Measurements from ENCODE around the gene FTO. TPM values are rescaled to one million over a fixed set of nuclear protein-coding genes. Genes with fewer than 3 reads are reported as not detected.

FTO gene
- total RNA-seq, 1 experiment from 2014 or later, result 57.4 TPM

- TF ChIP-seq, protein P1, sequence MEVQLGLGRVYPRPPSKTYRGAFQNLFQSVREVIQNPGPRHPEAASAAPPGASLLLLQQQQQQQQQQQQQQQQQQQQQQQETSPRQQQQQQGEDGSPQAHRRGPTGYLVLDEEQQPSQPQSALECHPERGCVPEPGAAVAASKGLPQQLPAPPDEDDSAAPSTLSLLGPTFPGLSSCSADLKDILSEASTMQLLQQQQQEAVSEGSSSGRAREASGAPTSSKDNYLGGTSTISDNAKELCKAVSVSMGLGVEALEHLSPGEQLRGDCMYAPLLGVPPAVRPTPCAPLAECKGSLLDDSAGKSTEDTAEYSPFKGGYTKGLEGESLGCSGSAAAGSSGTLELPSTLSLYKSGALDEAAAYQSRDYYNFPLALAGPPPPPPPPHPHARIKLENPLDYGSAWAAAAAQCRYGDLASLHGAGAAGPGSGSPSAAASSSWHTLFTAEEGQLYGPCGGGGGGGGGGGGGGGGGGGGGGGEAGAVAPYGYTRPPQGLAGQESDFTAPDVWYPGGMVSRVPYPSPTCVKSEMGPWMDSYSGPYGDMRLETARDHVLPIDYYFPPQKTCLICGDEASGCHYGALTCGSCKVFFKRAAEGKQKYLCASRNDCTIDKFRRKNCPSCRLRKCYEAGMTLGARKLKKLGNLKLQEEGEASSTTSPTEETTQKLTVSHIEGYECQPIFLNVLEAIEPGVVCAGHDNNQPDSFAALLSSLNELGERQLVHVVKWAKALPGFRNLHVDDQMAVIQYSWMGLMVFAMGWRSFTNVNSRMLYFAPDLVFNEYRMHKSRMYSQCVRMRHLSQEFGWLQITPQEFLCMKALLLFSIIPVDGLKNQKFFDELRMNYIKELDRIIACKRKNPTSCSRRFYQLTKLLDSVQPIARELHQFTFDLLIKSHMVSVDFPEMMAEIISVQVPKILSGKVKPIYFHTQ (CRISPR knock-in tag; IDR thresholded peaks at IDR 0.05), result no peak
- TF ChIP-seq ZSCAN18 (CRISPR knock-in tag; IDR thresholded peaks at IDR 0.05) (no peak), FOXJ3 (CRISPR knock-in tag; IDR thresholded peaks at IDR 0.05; ENCODE audit: borderline replicate concordance) (no peak), ZNF396 (CRISPR knock-in tag; IDR thresholded peaks at IDR 0.05; ENCODE audit: borderline replicate concordance) (no peak), IRF2 (CRISPR knock-in tag; IDR thresholded peaks at IDR 0.05; ENCODE audit: borderline replicate concordance, low read depth) (no peak), OVOL2 (CRISPR knock-in tag; IDR thresholded peaks at IDR 0.05; ENCODE audit: borderline replicate concordance) (no peak), EMX1 (CRISPR knock-in tag; IDR thresholded peaks at IDR 0.05) (no peak), NFATC4 (CRISPR knock-in tag; IDR thresholded peaks at IDR 0.05) (no peak)
- TF ChIP-seq, protein P2, sequence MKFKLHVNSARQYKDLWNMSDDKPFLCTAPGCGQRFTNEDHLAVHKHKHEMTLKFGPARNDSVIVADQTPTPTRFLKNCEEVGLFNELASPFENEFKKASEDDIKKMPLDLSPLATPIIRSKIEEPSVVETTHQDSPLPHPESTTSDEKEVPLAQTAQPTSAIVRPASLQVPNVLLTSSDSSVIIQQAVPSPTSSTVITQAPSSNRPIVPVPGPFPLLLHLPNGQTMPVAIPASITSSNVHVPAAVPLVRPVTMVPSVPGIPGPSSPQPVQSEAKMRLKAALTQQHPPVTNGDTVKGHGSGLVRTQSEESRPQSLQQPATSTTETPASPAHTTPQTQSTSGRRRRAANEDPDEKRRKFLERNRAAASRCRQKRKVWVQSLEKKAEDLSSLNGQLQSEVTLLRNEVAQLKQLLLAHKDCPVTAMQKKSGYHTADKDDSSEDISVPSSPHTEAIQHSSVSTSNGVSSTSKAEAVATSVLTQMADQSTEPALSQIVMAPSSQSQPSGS (CRISPR knock-in tag; IDR thresholded peaks at IDR 0.05; ENCODE audit: borderline replicate concordance, low read depth), result no peak
- TF ChIP-seq, protein P3, sequence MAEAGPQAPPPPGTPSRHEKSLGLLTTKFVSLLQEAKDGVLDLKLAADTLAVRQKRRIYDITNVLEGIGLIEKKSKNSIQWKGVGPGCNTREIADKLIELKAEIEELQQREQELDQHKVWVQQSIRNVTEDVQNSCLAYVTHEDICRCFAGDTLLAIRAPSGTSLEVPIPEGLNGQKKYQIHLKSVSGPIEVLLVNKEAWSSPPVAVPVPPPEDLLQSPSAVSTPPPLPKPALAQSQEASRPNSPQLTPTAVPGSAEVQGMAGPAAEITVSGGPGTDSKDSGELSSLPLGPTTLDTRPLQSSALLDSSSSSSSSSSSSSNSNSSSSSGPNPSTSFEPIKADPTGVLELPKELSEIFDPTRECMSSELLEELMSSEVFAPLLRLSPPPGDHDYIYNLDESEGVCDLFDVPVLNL (CRISPR knock-in tag; IDR thresholded peaks at IDR 0.05; ENCODE audit: borderline replicate concordance, low read depth), result no peak
- TF ChIP-seq, protein P4, sequence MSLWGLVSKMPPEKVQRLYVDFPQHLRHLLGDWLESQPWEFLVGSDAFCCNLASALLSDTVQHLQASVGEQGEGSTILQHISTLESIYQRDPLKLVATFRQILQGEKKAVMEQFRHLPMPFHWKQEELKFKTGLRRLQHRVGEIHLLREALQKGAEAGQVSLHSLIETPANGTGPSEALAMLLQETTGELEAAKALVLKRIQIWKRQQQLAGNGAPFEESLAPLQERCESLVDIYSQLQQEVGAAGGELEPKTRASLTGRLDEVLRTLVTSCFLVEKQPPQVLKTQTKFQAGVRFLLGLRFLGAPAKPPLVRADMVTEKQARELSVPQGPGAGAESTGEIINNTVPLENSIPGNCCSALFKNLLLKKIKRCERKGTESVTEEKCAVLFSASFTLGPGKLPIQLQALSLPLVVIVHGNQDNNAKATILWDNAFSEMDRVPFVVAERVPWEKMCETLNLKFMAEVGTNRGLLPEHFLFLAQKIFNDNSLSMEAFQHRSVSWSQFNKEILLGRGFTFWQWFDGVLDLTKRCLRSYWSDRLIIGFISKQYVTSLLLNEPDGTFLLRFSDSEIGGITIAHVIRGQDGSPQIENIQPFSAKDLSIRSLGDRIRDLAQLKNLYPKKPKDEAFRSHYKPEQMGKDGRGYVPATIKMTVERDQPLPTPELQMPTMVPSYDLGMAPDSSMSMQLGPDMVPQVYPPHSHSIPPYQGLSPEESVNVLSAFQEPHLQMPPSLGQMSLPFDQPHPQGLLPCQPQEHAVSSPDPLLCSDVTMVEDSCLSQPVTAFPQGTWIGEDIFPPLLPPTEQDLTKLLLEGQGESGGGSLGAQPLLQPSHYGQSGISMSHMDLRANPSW (CRISPR knock-in tag; conservative IDR thresholded peaks at IDR 0.05; ENCODE audit: low read depth), result no peak
Observed at GRCh38 chr16:53707671-53708070, 3.7 kb downstream of the FTO start (continued).

DNA sequence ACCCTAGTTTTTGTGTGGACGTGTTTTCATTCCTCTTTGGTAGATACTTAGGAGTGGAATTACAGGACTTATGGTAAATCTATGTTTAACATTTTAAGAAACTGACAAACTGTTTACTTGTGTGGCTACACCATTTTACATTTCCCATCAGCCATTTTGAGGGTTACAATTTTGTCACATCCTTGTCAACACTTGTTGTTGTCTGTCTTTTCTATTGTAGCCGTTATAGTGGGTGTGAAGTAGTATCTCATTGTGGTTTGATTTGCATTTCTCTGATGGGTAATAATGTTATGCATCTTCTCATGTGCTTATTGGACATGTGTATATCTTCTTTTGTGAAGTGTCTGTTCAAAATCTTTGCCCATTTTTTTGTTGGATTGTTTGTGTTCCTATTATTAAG is 4.5 kb downstream of the FTO start:
- Mint-ChIP-seq H3K4me3 (no peak overlapping the region), H3K27me3 (ENCODE audit: low read depth) (no peaks in the 10 kb centered on the region), H3K36me3 (no peaks in the 10 kb centered on the region), H3K9me3 (no peaks in the 10 kb centered on the region), H3K4me1 (peaks cover 14% of the 10 kb centered on the region), H3K27ac (no peak overlapping the region)
- ATAC-seq (no peak), DNase-seq (ENCODE audit: low spot score) (no peak)
- CTCF ChIA-PET, result no interaction called here
- POLR2A ChIA-PET, result no interaction called here
- TF ChIP-seq E2F1 (CRISPR knock-in tag; IDR thresholded peaks at IDR 0.05) (no peak), ZBTB21 (CRISPR knock-in tag; IDR thresholded peaks at IDR 0.05; ENCODE audit: borderline replicate concordance) (no peak), GRHL2 (CRISPR knock-in tag; IDR thresholded peaks at IDR 0.05; ENCODE audit: insufficient replicate concordance, severe bottlenecking) (no peak)
- TF ChIP-seq, protein P5, sequence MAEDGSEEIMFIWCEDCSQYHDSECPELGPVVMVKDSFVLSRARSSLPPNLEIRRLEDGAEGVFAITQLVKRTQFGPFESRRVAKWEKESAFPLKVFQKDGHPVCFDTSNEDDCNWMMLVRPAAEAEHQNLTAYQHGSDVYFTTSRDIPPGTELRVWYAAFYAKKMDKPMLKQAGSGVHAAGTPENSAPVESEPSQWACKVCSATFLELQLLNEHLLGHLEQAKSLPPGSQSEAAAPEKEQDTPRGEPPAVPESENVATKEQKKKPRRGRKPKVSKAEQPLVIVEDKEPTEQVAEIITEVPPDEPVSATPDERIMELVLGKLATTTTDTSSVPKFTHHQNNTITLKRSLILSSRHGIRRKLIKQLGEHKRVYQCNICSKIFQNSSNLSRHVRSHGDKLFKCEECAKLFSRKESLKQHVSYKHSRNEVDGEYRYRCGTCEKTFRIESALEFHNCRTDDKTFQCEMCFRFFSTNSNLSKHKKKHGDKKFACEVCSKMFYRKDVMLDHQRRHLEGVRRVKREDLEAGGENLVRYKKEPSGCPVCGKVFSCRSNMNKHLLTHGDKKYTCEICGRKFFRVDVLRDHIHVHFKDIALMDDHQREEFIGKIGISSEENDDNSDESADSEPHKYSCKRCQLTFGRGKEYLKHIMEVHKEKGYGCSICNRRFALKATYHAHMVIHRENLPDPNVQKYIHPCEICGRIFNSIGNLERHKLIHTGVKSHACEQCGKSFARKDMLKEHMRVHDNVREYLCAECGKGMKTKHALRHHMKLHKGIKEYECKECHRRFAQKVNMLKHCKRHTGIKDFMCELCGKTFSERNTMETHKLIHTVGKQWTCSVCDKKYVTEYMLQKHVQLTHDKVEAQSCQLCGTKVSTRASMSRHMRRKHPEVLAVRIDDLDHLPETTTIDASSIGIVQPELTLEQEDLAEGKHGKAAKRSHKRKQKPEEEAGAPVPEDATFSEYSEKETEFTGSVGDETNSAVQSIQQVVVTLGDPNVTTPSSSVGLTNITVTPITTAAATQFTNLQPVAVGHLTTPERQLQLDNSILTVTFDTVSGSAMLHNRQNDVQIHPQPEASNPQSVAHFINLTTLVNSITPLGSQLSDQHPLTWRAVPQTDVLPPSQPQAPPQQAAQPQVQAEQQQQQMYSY (CRISPR knock-in tag; IDR thresholded peaks at IDR 0.05), result no peak
- TF ChIP-seq, protein P6, sequence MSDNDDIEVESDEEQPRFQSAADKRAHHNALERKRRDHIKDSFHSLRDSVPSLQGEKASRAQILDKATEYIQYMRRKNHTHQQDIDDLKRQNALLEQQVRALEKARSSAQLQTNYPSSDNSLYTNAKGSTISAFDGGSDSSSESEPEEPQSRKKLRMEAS (CRISPR knock-in tag; IDR thresholded peaks at IDR 0.05), result no peak
